CD4-positive, alpha-beta T cell treated with Interleukin-15 for 4 hours (primary cell): ENCODE results near the gene TM4SF1.
"Not testable (repeated sequence)": the region's sequence is repeated elsewhere in the genome, so short reads cannot be mapped to it uniquely, and the experiment has no call there.

Source experiments
- DNase-seq: peaks from one replicate; pipeline ENCODE4 v3.0.0-alpha.2; 2020; ENCODE audit warnings: low spot score

TM4SF1 gene

GRCh38 chr3:149343951-149344350, 33.5 kb downstream of the TM4SF1 start:
- DNase-seq, result no peak

- DNase-seq, result no peak
These were observed 34.8 kb downstream of the TM4SF1 start for GRCh38 chr3:149342413-149343380.

- no peak for DNase-seq
These were observed 37.0 kb downstream of the TM4SF1 start for GRCh38 chr3:149340310-149340933.

- DNase-seq, result no peak
These were observed 37.5 kb downstream of the TM4SF1 start for GRCh38 chr3:149339931-149340309.

- not testable (repeated sequence) for DNase-seq
These were observed 40.0 kb downstream of the TM4SF1 start for GRCh38 chr3:149337486-149337885.

- no peak for DNase-seq
These were observed 40.5 kb downstream of the TM4SF1 start for GRCh38 chr3:149336925-149337324.

GRCh38 chr3:149333176-149333859, 44.1 kb downstream of the TM4SF1 start, which contains the start of gene TM4SF18:
TM4SF18 (minus strand) TSS chr3:149333636; CDS start chr3:149333382, 254 bp downstream.
- no peak for DNase-seq

GRCh38 chr3:149332771-149333170, 44.7 kb downstream of the TM4SF1 start:
- DNase-seq, result no peak

- DNase-seq, result no peak
These were observed 45.2 kb downstream of the TM4SF1 start for GRCh38 chr3:149332227-149332765.

GRCh38 chr3:149331396-149331795, 46.1 kb downstream of the TM4SF1 start:
- no peak for DNase-seq

GRCh38 chr3:149330609-149331331, 46.7 kb downstream of the TM4SF1 start:
- no peak for DNase-seq

- DNase-seq, result no peak
These were observed 50.3 kb downstream of the TM4SF1 start for GRCh38 chr3:149327156-149327555.

- no peak for DNase-seq
These were observed 51.9 kb downstream of the TM4SF1 start for GRCh38 chr3:149325581-149325980.

GRCh38 chr3:149324332-149324731, 53.1 kb downstream of the TM4SF1 start:
- DNase-seq, result no peak

- no peak for DNase-seq
These were observed 55.8 kb downstream of the TM4SF1 start for GRCh38 chr3:149321640-149322039.

- no peak for DNase-seq
These were observed 56.3 kb downstream of the TM4SF1 start for GRCh38 chr3:149321136-149321535.

- no peak for DNase-seq
These were observed 57.7 kb downstream of the TM4SF1 start for GRCh38 chr3:149319750-149320149.
